Colonic mucosa (tissue), 4 donors: Measurements from ENCODE around the gene PLCB4. TPM values are rescaled to one million over a fixed set of nuclear protein-coding genes. Genes with fewer than 3 reads are reported as not detected.

Experiments
- DNase-seq: peaks from one replicate; pipeline ENCODE4 v3.0.0-alpha.2; 2020
- H3K27ac ChIP-seq: fragments of 200-600 bp; one replicate; pipeline ENCODE4 v1.8.0; 2021
- H3K27me3 ChIP-seq: fragments of 200-600 bp; one replicate; pipeline ENCODE4 v1.8.0; 2021
- H3K36me3 ChIP-seq: fragments of 200-600 bp; one replicate; pipeline ENCODE4 v1.8.0; 2021
- H3K4me1 ChIP-seq: fragments of 200-600 bp; one replicate; pipeline ENCODE4 v1.8.0; 2021; ENCODE audit warnings: mild to moderate bottlenecking
- H3K4me3 ChIP-seq: fragments of 200-600 bp; one replicate; pipeline ENCODE4 v1.8.0; 2021
- H3K9ac ChIP-seq, 2 donors: one replicate each; pipeline ENCODE4 v1.7.0; 2013; ENCODE audit warnings: control low read depth in 2 of 2, low read depth in 2 of 2, low read length in 2 of 2
- H3K9me3 ChIP-seq: fragments of 200-600 bp; one replicate; pipeline ENCODE4 v1.8.0; 2021
- intact Hi-C: fragments of 100-400 bp; cut with DNase I; formaldehyde crosslinking; loops from one replicate; pipeline ENCODE4 v1.14.1; 2022
- total RNA-seq, 2 donors: library from RNA; stranded (reverse); fragmentation: NEBNext Ultra II Directional in 1 of 2; extraction: Animal tissue kit (Norgen Biotek cat#: 25700) in 1 of 2; gene quantifications; one replicate each; pipeline ENCODE4 v1.2.1, GENCODE V29; 2021
- TF ChIP-seq, protein P1 (sequence below): fragments of 200-600 bp; IDR thresholded peaks from one replicate; pipeline ENCODE4 v1.8.0; 2022; ENCODE audit warnings: antibody characterized with exemption, mild to moderate bottlenecking
- donor health status: healthy.
- donor health status: DM: no; HTN: no; CAD: no.
- donor health status: DM: no; HTN: no; CAD: no.

Gene PLCB4
- total RNA-seq, 2 donors from 2014 or later, result 39.4 to 39.5 TPM

DNA sequence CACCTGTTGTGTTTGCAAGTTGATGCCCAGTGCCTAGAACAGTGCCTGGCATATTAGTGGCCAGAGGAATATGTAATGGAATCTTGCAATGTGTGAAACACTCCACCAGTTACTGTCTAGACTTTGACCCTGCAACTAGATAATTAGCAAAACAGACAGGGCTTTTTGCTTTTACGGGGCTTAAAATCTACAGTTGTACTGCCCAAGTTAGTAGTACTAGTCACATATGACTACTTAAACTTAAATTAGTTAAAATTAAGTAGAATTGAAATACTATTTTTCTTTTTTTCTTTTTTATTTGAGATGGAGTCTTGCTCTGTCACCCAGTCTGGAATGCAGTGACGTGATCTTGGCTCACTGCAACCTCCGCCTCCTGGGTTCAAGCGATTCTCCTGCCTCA, 44.3 kb upstream of the PLCB4 start:
- intact Hi-C loops, result no loop called here
- no peak overlapping the region for H3K4me3 ChIP-seq
- TF ChIP-seq, protein P1, sequence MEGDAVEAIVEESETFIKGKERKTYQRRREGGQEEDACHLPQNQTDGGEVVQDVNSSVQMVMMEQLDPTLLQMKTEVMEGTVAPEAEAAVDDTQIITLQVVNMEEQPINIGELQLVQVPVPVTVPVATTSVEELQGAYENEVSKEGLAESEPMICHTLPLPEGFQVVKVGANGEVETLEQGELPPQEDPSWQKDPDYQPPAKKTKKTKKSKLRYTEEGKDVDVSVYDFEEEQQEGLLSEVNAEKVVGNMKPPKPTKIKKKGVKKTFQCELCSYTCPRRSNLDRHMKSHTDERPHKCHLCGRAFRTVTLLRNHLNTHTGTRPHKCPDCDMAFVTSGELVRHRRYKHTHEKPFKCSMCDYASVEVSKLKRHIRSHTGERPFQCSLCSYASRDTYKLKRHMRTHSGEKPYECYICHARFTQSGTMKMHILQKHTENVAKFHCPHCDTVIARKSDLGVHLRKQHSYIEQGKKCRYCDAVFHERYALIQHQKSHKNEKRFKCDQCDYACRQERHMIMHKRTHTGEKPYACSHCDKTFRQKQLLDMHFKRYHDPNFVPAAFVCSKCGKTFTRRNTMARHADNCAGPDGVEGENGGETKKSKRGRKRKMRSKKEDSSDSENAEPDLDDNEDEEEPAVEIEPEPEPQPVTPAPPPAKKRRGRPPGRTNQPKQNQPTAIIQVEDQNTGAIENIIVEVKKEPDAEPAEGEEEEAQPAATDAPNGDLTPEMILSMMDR, result no peak
- no peak overlapping the region for H3K9ac ChIP-seq
- no peak overlapping the region for H3K27ac ChIP-seq
- H3K36me3 ChIP-seq, result no peaks in the 10 kb centered on the region
- DNase-seq, result no peak
- no peaks in the 10 kb centered on the region for H3K27me3 ChIP-seq
- no peaks in the 10 kb centered on the region for H3K4me1 ChIP-seq
- H3K9me3 ChIP-seq, result no peaks in the 10 kb centered on the region

DNA sequence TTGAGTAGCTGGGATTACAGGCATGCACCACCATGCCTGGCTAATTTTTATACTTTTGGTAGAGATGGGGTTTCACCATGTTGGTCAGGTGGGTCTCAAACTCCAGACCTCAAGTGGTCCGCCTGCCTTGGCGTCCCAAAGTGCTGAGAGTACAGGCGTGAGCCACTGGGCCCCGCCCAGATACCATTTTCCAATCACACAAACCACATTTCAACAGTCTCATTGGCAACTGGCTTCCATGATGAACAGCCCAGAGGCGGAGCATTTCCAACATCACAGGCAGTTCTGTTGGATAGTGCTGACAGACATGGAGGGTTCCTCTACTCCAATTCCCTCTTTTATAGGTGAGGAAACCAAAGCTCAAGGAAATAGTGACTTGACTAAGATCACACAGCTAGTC, 43.9 kb upstream of the PLCB4 start:
- Histone ChIP-seq H3K36me3 (no peaks in the 10 kb centered on the region), H3K9ac (no peak overlapping the region), H3K9me3 (no peaks in the 10 kb centered on the region), H3K4me1 (no peaks in the 10 kb centered on the region), H3K4me3 (no peak overlapping the region), H3K27me3 (no peaks in the 10 kb centered on the region), H3K27ac (no peak overlapping the region)
- intact Hi-C loops, result no loop called here
- no peak for DNase-seq
- TF ChIP-seq, protein P1, result no peak

DNA sequence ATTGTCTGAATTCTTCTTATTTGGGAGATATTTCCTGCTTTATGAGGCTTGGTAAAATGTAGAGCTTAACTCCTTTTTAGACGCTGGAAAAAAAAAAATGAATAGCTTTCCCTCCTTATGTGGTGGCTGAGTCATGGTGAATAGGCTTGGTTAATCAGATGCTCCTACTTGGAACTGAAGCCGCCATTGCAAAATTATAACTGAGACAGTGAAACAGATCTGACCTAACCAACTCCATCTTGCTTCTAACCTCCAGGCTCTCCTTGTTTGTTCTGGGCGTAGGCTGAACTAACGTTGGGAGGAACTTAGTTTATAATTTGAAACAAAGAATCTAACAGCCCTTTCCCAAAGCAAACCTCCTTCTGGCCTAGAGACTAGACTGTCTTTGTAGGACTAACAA, 43.2 kb upstream of the PLCB4 start:
- no peak overlapping the region for H3K27ac ChIP-seq
- no peaks in the 10 kb centered on the region for H3K27me3 ChIP-seq
- H3K4me1 ChIP-seq, result no peaks in the 10 kb centered on the region
- intact Hi-C loops, result no loop called here
- no peak overlapping the region for H3K9ac ChIP-seq
- H3K36me3 ChIP-seq, result no peaks in the 10 kb centered on the region
- TF ChIP-seq, protein P1, result no peak
- DNase-seq, result no peak
- H3K9me3 ChIP-seq, result no peaks in the 10 kb centered on the region
- H3K4me3 ChIP-seq, result no peak overlapping the region

DNA sequence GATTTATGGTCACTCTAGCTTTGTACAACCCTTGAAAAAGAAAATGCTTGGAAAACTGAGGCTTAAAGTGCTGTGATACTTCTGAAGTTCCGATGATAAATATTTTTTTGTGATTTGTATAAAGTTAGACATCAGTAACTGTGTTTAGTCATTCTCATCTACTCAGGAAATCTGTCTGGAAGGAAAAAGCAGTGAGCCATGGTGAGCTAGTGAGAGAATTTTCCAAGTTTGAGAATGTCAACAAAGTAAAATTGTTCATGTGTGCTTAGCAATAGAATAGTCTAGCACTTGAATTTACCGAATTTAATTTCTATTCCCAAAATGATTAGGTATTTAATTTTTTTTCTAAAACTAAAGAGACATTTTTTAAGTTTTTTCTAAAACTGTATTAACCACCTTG, 41.3 kb upstream of the PLCB4 start:
- no peaks in the 10 kb centered on the region for H3K27me3 ChIP-seq
- intact Hi-C loops, result no loop called here
- H3K4me1 ChIP-seq, result no peaks in the 10 kb centered on the region
- no peaks in the 10 kb centered on the region for H3K9me3 ChIP-seq
- H3K4me3 ChIP-seq, result no peak overlapping the region
- H3K9ac ChIP-seq, result no peak overlapping the region
- TF ChIP-seq, protein P1, result no peak
- DNase-seq, result no peak
- H3K36me3 ChIP-seq, result no peaks in the 10 kb centered on the region
- no peak overlapping the region for H3K27ac ChIP-seq

DNA sequence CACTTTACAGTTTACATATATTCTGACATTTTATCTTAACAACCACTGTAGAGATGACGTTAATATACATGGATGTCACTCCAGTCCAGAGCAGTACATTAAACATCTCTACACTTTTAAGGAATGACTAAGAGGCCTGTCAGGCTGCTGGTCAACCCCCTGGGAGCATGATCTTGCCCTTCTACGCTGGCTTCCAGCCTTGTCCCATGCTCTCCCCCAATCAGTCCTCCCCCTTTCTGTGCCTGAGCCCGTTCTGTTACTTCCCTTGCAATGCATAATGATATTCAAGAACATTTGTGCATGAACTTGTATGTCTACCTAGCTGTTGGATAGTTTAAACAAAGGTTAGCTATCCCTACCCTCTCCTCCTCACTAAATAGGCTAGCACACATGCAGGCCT, 40.5 kb upstream of the PLCB4 start:
- Histone ChIP-seq H3K27me3 (no peaks in the 10 kb centered on the region), H3K27ac (no peak overlapping the region), H3K4me3 (no peak overlapping the region), H3K9me3 (no peaks in the 10 kb centered on the region), H3K9ac (no peak overlapping the region), H3K36me3 (no peaks in the 10 kb centered on the region), H3K4me1 (no peaks in the 10 kb centered on the region)
- intact Hi-C loops, result no loop called here
- no peak for DNase-seq
- TF ChIP-seq, protein P1, result no peak

DNA sequence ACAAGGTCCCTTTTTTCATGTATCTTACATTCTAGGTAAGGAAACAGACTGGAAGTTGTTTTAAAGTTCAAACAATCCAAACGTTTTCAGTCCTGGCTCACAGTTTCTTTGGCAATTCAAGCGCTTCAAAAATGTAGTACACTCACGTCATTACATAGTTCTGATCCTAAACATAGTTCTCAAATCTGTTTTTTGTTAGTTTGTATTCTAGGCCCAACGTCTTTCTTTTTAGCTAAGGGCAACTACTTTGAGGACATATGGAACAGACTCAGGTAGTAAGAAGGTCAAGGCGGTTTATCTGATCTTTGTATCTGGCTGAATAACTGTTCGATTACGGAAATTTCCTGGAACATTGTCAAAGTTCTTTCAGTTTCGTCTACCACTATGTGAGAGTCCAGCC, 36.9 kb upstream of the PLCB4 start:
- no peak overlapping the region for H3K9ac ChIP-seq
- intact Hi-C loops, result no loop called here
- TF ChIP-seq, protein P1, result no peak

More for the DNA sequence above, 36.9 kb upstream of the PLCB4 start:
- no peak for DNase-seq
- Histone ChIP-seq H3K27ac (no peak overlapping the region), H3K36me3 (no peaks in the 10 kb centered on the region), H3K4me3 (no peak overlapping the region), H3K27me3 (no peaks in the 10 kb centered on the region), H3K4me1 (no peaks in the 10 kb centered on the region), H3K9me3 (no peaks in the 10 kb centered on the region)
